Peyer's patch (tissue), 4 donors: Measurements from ENCODE around the gene ATP8B4.

Experiments used
- CTCF ChIP-seq, 6 experiments: fragments of 450-650 bp in 4 of 6; fragments of 200-600 bp in 2 of 6; sonication (generic) in 1 of 6; IDR thresholded peaks; one replicate each; pipeline ENCODE4 v1.5.1; 2017 to 2019; ENCODE audit warnings: antibody characterized with exemption in 6 of 6, mild to moderate bottlenecking in 3 of 6, moderate library complexity in 1 of 6
- POLR2A ChIP-seq, 2 donors: fragments of 450-650 bp; IDR thresholded peaks; one replicate each; pipeline ENCODE4 v1.5.1; 2017; ENCODE audit warnings: antibody characterized with exemption in 2 of 2, mild to moderate bottlenecking in 2 of 2, moderate library complexity in 2 of 2

- no peak for TF ChIP-seq CTCF (IDR thresholded peaks at IDR 0.05)
- no peak for TF ChIP-seq POLR2A (IDR thresholded peaks at IDR 0.05)
Observed at GRCh38 chr15:49908933-49909295, 210.1 kb downstream of the ATP8B4 start.
